Measurements from ENCODE around the gene COL4A3. TPM values are rescaled to one million over a fixed set of nuclear protein-coding genes. Genes with fewer than 3 reads are reported as not detected.

The COL4A3 gene
- total RNA-seq, 1 donor from 2014 or later = 1.1 TPM

DNA sequence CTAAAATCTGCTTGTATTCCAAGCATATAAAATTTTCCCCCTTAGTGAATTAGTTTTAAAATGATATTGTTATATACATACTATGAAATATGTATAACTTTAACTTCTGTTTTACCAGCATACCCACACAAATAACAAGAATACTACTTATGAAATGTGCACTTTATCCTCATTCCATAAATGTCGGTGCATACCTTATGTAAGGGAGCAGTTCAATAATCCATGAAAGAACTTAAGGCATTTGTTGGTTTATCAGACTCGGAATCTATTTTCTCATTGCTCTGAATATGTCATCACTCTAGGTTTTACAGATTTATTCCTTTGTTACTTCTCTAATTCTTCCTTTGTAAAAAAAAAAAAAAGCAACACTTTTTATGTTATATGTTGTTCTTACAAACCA, 148.2 kb downstream of the COL4A3 start:
- TF ChIP-seq, protein P1, sequence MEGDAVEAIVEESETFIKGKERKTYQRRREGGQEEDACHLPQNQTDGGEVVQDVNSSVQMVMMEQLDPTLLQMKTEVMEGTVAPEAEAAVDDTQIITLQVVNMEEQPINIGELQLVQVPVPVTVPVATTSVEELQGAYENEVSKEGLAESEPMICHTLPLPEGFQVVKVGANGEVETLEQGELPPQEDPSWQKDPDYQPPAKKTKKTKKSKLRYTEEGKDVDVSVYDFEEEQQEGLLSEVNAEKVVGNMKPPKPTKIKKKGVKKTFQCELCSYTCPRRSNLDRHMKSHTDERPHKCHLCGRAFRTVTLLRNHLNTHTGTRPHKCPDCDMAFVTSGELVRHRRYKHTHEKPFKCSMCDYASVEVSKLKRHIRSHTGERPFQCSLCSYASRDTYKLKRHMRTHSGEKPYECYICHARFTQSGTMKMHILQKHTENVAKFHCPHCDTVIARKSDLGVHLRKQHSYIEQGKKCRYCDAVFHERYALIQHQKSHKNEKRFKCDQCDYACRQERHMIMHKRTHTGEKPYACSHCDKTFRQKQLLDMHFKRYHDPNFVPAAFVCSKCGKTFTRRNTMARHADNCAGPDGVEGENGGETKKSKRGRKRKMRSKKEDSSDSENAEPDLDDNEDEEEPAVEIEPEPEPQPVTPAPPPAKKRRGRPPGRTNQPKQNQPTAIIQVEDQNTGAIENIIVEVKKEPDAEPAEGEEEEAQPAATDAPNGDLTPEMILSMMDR (IDR thresholded peaks at IDR 0.05) = no peak
- peaks cover 3 to 6% of the 10 kb centered on the region in 2 donors for H3K36me3 ChIP-seq
- no peaks in the 10 kb centered on the region for H3K9me3 ChIP-seq
- no peak for DNase-seq (ENCODE audit: low spot score in 2 of 2)
- H3K4me3 ChIP-seq = no peak overlapping the region
- no peaks in the 10 kb centered on the region for H3K27me3 ChIP-seq
- no peak overlapping the region for H3K27ac ChIP-seq
- intact Hi-C loops (cut with DNase I) = no loop called here
- H3K4me1 ChIP-seq = no peaks in the 10 kb centered on the region

- intact Hi-C loops (cut with DNase I) = no loop called here
- Histone ChIP-seq H3K9me3 (no peaks in the 10 kb centered on the region), H3K4me3 (no peak overlapping the region), H3K36me3 (peaks cover 0 to 3% of the 10 kb centered on the region in 2 donors), H3K27ac (no peak overlapping the region), H3K4me1 (no peaks in the 10 kb centered on the region), H3K27me3 (no peaks in the 10 kb centered on the region)
- TF ChIP-seq, protein P1 (IDR thresholded peaks at IDR 0.05) = no peak
- DNase-seq (ENCODE audit: low spot score in 2 of 2) = no peak
Measured at GRCh38 chr2:227313310-227313709, 148.9 kb downstream of the COL4A3 start.

DNA sequence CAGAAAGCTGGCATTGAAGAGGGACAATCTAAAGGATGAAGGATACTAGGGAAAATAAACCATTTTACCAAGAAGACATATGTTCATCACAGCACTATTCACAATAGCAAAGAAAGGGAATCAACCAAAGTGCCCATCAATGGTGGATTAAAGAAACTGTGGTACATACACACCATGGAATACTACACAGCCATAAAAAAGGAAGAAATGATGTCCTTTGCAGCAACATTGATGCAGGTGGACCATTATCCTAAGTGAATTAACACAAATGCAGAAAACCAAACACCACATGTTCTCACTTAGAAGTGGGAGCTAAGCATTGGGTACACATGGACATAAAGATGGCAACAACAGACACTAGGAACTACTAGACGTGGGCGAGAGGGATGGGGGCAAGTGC, 153.4 kb downstream of the COL4A3 start:
- no peak overlapping the region for H3K4me3 ChIP-seq
- H3K36me3 ChIP-seq = no peaks in the 10 kb centered on the region
- no peak for DNase-seq (ENCODE audit: low spot score in 2 of 2)
- H3K27me3 ChIP-seq = no peaks in the 10 kb centered on the region
- H3K4me1 ChIP-seq = no peaks in the 10 kb centered on the region
- H3K9me3 ChIP-seq = no peaks in the 10 kb centered on the region
- H3K27ac ChIP-seq = no peak overlapping the region
- intact Hi-C loops (cut with DNase I) = no loop called here
- TF ChIP-seq, protein P1 (IDR thresholded peaks at IDR 0.05) = no peak

DNA sequence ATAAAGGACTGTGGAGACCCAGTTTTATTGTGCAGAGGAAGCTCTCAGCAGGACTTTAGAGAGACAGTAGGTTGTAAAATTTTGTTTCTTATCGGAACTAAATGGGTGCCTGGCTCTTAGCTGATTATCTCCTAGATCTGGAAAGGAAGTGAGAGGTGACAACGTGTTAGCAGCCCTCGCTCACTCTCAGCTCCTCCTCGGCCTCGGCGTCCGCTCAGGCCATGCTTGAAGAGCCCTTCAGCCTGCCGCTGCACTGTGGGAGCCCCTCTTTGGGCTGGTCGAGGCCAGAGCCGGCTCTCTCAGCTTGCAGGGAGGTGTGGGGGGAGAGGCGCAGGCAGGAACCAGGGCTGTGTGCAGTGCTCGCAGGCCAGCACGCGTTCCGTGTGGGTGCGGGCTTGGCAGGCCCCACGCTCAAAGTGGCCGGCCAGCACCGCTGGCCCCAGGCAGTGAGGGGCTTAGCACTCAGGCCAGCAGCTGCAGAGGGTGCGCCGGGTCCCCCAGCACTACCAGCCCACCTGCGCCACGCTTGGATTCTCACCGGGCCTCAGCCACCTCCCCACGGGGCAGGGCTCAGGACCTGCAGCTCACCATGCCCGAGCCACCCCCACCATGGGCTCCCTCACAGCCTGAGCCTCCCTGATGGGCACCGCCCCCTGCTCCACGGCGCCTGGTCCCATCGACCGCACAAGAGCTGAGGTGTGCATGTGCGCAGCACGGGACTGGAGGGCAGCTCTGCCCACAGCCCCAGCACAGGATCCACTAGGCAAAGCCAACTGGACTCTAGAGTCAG, 156.1 kb downstream of the COL4A3 start:
- TF ChIP-seq, protein P1 (IDR thresholded peaks at IDR 0.05) = no peak
- intact Hi-C loops (cut with DNase I) = no loop called here

DNA sequence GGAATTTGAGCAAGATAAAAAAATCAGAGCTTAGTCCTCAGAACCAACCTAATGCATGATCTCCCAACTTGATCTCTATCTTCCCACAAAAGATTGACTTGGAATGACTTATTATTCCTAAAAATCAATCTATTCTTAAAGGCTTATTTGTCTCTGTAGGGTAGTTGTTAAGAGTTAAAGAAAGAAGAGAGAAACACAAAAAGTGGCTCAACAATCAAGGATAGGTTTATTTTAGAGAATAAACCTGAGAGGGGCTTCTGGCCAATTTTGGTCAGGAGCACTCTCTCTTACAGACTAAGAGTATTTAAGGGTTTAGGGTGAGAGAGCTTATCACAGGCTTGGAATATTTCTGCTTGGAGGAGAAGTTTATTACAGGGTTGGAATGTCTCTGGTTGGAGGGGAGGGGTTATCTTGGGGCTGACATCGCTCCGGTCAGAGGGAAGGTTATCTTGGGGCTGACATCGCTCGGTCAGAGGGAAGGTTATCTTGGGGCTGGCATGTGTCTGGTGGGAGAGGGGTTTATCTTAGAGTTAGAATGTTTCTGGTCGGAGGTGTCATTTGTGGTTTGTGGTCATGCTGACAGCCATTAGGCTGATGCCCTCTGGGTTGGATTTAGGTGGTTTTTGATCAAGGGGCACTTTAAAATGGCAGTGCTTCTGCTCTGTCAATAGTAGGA, 158.2 kb downstream of the COL4A3 start:
- Histone ChIP-seq H3K9me3 (no peaks in the 10 kb centered on the region), H3K4me3 (no peak overlapping the region), H3K27ac (no peak overlapping the region), H3K4me1 (peaks cover 0 to 9% of the 10 kb centered on the region in 2 donors), H3K27me3 (no peaks in the 10 kb centered on the region), H3K36me3 (no peaks in the 10 kb centered on the region)
- intact Hi-C loops (cut with DNase I) = no loop called here
- no peak for DNase-seq (ENCODE audit: low spot score in 2 of 2)
- TF ChIP-seq, protein P1 (IDR thresholded peaks at IDR 0.05) = no peak

More for the DNA sequence above, 156.1 kb downstream of the COL4A3 start:
- Histone ChIP-seq H3K4me3 (no peak overlapping the region), H3K36me3 (no peaks in the 10 kb centered on the region), H3K27ac (no peak overlapping the region), H3K27me3 (no peaks in the 10 kb centered on the region), H3K4me1 (peaks cover 0 to 4% of the 10 kb centered on the region in 2 donors), H3K9me3 (no peaks in the 10 kb centered on the region)
- no peak for DNase-seq (ENCODE audit: low spot score in 2 of 2)
